ENCODE results near the gene RIPPLY1.

DNA sequence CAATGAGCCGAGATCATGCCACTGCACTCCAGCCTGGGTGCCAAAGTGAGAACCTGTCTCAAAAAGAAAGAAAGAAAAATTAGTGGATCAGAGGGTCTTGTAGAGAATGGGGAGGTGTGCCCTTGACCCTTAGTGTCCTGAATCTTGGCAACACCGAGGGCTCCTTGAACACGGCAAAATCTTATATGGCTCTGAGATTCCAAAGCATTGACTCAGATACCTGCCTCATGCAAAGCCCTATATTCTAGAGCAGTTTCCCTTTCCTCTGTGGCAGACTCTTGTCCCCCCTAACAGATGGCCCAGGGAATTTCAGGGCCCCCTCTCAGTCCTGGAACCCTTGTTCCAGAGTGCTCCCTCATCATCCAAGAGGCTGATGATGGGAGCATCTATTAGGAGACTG lies 23.9 kb upstream of the RIPPLY1 start:
- TF ChIP-seq, protein P1, sequence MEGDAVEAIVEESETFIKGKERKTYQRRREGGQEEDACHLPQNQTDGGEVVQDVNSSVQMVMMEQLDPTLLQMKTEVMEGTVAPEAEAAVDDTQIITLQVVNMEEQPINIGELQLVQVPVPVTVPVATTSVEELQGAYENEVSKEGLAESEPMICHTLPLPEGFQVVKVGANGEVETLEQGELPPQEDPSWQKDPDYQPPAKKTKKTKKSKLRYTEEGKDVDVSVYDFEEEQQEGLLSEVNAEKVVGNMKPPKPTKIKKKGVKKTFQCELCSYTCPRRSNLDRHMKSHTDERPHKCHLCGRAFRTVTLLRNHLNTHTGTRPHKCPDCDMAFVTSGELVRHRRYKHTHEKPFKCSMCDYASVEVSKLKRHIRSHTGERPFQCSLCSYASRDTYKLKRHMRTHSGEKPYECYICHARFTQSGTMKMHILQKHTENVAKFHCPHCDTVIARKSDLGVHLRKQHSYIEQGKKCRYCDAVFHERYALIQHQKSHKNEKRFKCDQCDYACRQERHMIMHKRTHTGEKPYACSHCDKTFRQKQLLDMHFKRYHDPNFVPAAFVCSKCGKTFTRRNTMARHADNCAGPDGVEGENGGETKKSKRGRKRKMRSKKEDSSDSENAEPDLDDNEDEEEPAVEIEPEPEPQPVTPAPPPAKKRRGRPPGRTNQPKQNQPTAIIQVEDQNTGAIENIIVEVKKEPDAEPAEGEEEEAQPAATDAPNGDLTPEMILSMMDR (IDR thresholded peaks at IDR 0.05 in 2 of 3, conservative IDR thresholded peaks at IDR 0.05 in 1 of 3; ENCODE audit: borderline replicate concordance in 1 of 3, insufficient read depth in 1 of 3, low read depth in 2 of 3, low read length in 2 of 3) = no peak
- TF ChIP-seq EZH2phosphoT487 (IDR thresholded peaks at IDR 0.05; ENCODE audit: borderline replicate concordance) (no peak), ZNF274 (IDR thresholded peaks at IDR 0.05; ENCODE audit: low read depth, low read length) (no peak), POLR2A (IDR thresholded peaks at IDR 0.05; ENCODE audit: borderline replicate concordance, extremely low read depth, insufficient read depth, insufficient read length) (no peak), SP1 (IDR thresholded peaks at IDR 0.05; ENCODE audit: low read depth) (no peak)

Data from HCT116 (cell line).